PC-9 (cell line): Measurements from ENCODE around the gene ATP4B. TPM values are rescaled to one million over a fixed set of nuclear protein-coding genes. Genes with fewer than 3 reads are reported as not detected.

ENCODE experiments used
- BruUV-seq: library from RNA; stranded (reverse); fragments of 400-500 nt; replicated peaks from 2 replicates; lab custom pipeline; 2021; lab: Mats Ljungman, UMichigan
- CTCF ChIA-PET: fragments of 300-600 bp; sonication (Branson Sonifier 250); formaldehyde crosslinking; loops from one replicate; lab custom pipeline; 2022; ENCODE audit warnings: antibody characterized with exemption; lab: Charles Lee
- POLR2A ChIA-PET: fragments of 300-600 bp; sonication (Branson Sonifier 250); formaldehyde crosslinking; loops from one replicate; lab custom pipeline; 2022; ENCODE audit warnings: antibody characterized with exemption; ENCODE audit not compliant: unreplicated experiment; lab: Charles Lee
- DNase-seq, 2 experiments: peaks; one replicate each; pipeline versions ENCODE4 v3.0.0 to v3.0.0-alpha.2; 2015 to 2022; ENCODE audit warnings: mixed read lengths in 1 of 2
- H2AFZ ChIP-seq: fragments of 200-600 bp; sonication (generic); 2 replicates; pipeline ENCODE4 v1.8.1; 2017; ENCODE audit warnings: antibody characterized with exemption
- H3F3A ChIP-seq: fragments of 200-600 bp; sonication (generic); 2 replicates; pipeline ENCODE4 v1.8.1; 2017; ENCODE audit warnings: antibody characterized with exemption, mild to moderate bottlenecking, low read depth; ENCODE audit not compliant: insufficient read depth
- H3K27ac ChIP-seq: fragments of 200-600 bp; sonication (generic); 2 replicates; pipeline ENCODE4 v1.6.1; 2016; ENCODE audit warnings: mixed run types
- H3K27me3 ChIP-seq: fragments of 200-600 bp; sonication (generic); 2 replicates; pipeline ENCODE4 v1.6.1; 2016; ENCODE audit warnings: low read depth, mixed run types; ENCODE audit not compliant: insufficient read depth
- H3K36me3 ChIP-seq: fragments of 200-600 bp; sonication (generic); 2 replicates; pipeline ENCODE4 v1.6.1; 2016; ENCODE audit warnings: low read depth, mixed run types
- H3K4me1 ChIP-seq: fragments of 200-600 bp; sonication (generic); replicated peaks from 2 replicates; pipeline ENCODE4 v1.6.1; 2016; ENCODE audit warnings: mixed run types; ENCODE audit not compliant: insufficient read depth
- H3K4me2 ChIP-seq: fragments of 200-600 bp; sonication (generic); 2 replicates; pipeline ENCODE4 v1.6.1; 2017; ENCODE audit warnings: mixed run types
- H3K4me3 ChIP-seq: fragments of 200-600 bp; sonication (generic); 2 replicates; pipeline ENCODE4 v1.6.1; 2016; ENCODE audit warnings: mixed run types
- H3K79me2 ChIP-seq: fragments of 200-600 bp; sonication (generic); 2 replicates; pipeline ENCODE4 v1.6.1; 2017; ENCODE audit warnings: low read depth, mixed run types
- H3K9me2 ChIP-seq: fragments of 200-600 bp; sonication (generic); 2 replicates; pipeline ENCODE4 v1.8.1; 2017; ENCODE audit warnings: mild to moderate bottlenecking; ENCODE audit not compliant: insufficient read depth
- H3K9me3 ChIP-seq: fragments of 200-600 bp; sonication (generic); 2 replicates; pipeline ENCODE4 v1.8.1; 2016; ENCODE audit warnings: low read depth; ENCODE audit not compliant: insufficient read depth
- H4K20me1 ChIP-seq: fragments of 200-600 bp; sonication (generic); 2 replicates; pipeline ENCODE4 v1.8.1; 2017; ENCODE audit not compliant: insufficient read depth
- CTCF ChIP-seq: fragments of 200-600 bp; sonication (generic); conservative IDR thresholded peaks from 2 replicates; pipeline ENCODE4 v1.6.1; 2017; ENCODE audit warnings: mixed run types, antibody characterized with exemption, mild to moderate bottlenecking, moderate library complexity
- EZH2 ChIP-seq: fragments of 200-600 bp; sonication (generic); IDR thresholded peaks from 2 replicates; pipeline ENCODE4 v1.8.0; 2017; ENCODE audit warnings: antibody characterized with exemption, low read depth
- intact Hi-C: fragments of 100-400 bp; cut with micrococcal nuclease; formaldehyde crosslinking; loops from one replicate; pipeline ENCODE4 v1.10.0; 2022; ENCODE audit not compliant: unreplicated experiment
- total RNA-seq: library from RNA; stranded (reverse); gene quantifications from 2 replicates; pipeline ENCODE4 v1.2.3, GENCODE V29; 2021

Gene ATP4B
- total RNA-seq, 1 experiment from 2014 or later: not detected

GRCh38 chr13:113654591-113655345 lies 3.2 kb downstream of the ATP4B start:
- Histone ChIP-seq H3K4me2 (no peak overlapping the region), H3K4me1 (no peaks in the 10 kb centered on the region), H3K4me3 (no peak overlapping the region), H3K36me3 (no peaks in the 10 kb centered on the region), H2AFZ (no peak overlapping the region), H3K9me3 (no peaks in the 10 kb centered on the region), H3K27me3 (peaks cover 12% of the 10 kb centered on the region; the same call in 1 of the 2 replicates), H3K9me2 (no peaks in the 10 kb centered on the region), H3F3A (no peaks in the 10 kb centered on the region), H3K79me2 (no peaks in the 10 kb centered on the region), H3K27ac (no peak overlapping the region), H4K20me1 (no peaks in the 10 kb centered on the region)
- ChIA-PET CTCF (no interaction called here), POLR2A (no interaction called here)
- BruUV-seq: no TSS peak
- no peak for DNase-seq
- intact Hi-C loops: no loop called here
- TF ChIP-seq EZH2 (no peak), CTCF (no peak)

GRCh38 chr13:113654175-113654560 lies 3.8 kb downstream of the ATP4B start:
- no TSS peak for BruUV-seq
- H3K4me2 ChIP-seq: no peak overlapping the region
- CTCF ChIA-PET: no interaction called here

More at GRCh38 chr13:113654175-113654560, 3.8 kb downstream of the ATP4B start:
- Histone ChIP-seq H3K4me3 (no peak overlapping the region), H3K36me3 (no peaks in the 10 kb centered on the region), H3K9me3 (no peaks in the 10 kb centered on the region), H2AFZ (no peak overlapping the region), H3K27ac (no peak overlapping the region), H3K4me1 (no peaks in the 10 kb centered on the region), H3F3A (no peaks in the 10 kb centered on the region), H3K79me2 (no peaks in the 10 kb centered on the region), H3K9me2 (no peaks in the 10 kb centered on the region), H3K27me3 (peaks cover 9% of the 10 kb centered on the region; the same call in 1 of the 2 replicates), H4K20me1 (no peaks in the 10 kb centered on the region)
- POLR2A ChIA-PET: no interaction called here
- no peak for TF ChIP-seq EZH2
- TF ChIP-seq CTCF: no peak
- intact Hi-C loops: no loop called here
- no peak for DNase-seq
